NB4 (cell line): ENCODE data around the gene PCGF1.

Source experiments
- POLR2A ChIP-seq: IDR thresholded peaks from 2 replicates; pipeline ENCODE4 v1.6.1; 2011; ENCODE audit warnings: mild to moderate bottlenecking; ENCODE audit not compliant: insufficient read length; ENCODE audit errors: extremely low read depth
- TF ChIP-seq, protein P1 (sequence below): IDR thresholded peaks from one replicate; pipeline ENCODE4 v1.5.1; 2012; ENCODE audit warnings: low read depth, low read length

DNA sequence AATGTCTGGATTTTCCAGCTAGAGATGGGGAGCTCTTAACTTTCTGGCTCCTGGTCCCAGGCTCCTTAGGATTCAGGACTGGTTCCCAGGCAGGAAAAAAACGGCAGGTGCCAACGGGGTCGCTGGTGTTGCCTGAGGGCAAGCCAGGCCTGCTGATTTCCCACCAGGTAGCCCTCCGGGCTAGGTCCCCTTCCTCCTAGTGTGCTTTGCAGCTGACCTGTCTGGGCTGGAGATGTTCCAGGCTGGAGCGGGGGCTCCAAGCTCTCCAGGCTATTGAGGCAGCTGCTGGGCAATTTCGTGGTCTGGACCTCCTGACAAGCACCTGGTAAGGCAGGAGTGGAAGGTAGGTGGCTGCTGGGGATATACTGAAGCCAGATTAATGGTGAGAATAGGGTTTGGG, 33.0 kb downstream of the PCGF1 start:
- TF ChIP-seq, protein P1, sequence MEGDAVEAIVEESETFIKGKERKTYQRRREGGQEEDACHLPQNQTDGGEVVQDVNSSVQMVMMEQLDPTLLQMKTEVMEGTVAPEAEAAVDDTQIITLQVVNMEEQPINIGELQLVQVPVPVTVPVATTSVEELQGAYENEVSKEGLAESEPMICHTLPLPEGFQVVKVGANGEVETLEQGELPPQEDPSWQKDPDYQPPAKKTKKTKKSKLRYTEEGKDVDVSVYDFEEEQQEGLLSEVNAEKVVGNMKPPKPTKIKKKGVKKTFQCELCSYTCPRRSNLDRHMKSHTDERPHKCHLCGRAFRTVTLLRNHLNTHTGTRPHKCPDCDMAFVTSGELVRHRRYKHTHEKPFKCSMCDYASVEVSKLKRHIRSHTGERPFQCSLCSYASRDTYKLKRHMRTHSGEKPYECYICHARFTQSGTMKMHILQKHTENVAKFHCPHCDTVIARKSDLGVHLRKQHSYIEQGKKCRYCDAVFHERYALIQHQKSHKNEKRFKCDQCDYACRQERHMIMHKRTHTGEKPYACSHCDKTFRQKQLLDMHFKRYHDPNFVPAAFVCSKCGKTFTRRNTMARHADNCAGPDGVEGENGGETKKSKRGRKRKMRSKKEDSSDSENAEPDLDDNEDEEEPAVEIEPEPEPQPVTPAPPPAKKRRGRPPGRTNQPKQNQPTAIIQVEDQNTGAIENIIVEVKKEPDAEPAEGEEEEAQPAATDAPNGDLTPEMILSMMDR: no peak
- TF ChIP-seq POLR2A: no peak
